Transverse colon (tissue), 4 donors: Measurements from ENCODE around the gene PLK2.

Experiments used
- CTCF ChIP-seq, 5 experiments: fragments of 200-600 bp in 3 of 5; fragments of 450-650 bp in 2 of 5; sonication (generic) in 3 of 5; IDR thresholded peaks; 1 replicate in 2 of 5; 2 replicates in 3 of 5; pipeline ENCODE4 v1.5.1; 2016 to 2017; ENCODE audit warnings: antibody characterized with exemption in 5 of 5, inconsistent platforms in 3 of 5, mild to moderate bottlenecking in 2 of 5, moderate library complexity in 1 of 5
- EP300 ChIP-seq: sonication (generic); formaldehyde crosslinking; IDR thresholded peaks from one replicate; pipeline ENCODE4 v1.6.1; 2017; ENCODE audit warnings: antibody characterized with exemption, low read depth
- POLR2A ChIP-seq: fragments of 450-650 bp; IDR thresholded peaks from one replicate; pipeline ENCODE4 v1.6.1; 2016; ENCODE audit warnings: antibody characterized with exemption, mild to moderate bottlenecking, moderate library complexity
- POLR2AphosphoS5 ChIP-seq, 3 donors: sonication (generic); formaldehyde crosslinking; IDR thresholded peaks; one replicate each; pipeline ENCODE4 v1.6.1; 2016; ENCODE audit warnings: antibody characterized with exemption in 3 of 3

GRCh38 chr5:58431832-58432231, 28.1 kb downstream of the PLK2 start:
- TF ChIP-seq CTCF (IDR thresholded peaks at IDR 0.05) (no peak), POLR2AphosphoS5 (IDR thresholded peaks at IDR 0.05) (no peak), EP300 (no peak), POLR2A (no peak)
